DND-41 (cell line): ENCODE data around the gene VWCE.

Experiments used
- CTCF ChIP-seq: IDR thresholded peaks from 2 replicates; pipeline ENCODE4 v1.5.1; 2012; ENCODE audit warnings: borderline replicate concordance, low read length, moderate library complexity, mild to moderate bottlenecking; ENCODE audit not compliant: poor library complexity, severe bottlenecking; ENCODE audit errors: extremely low read depth
- EZH2 ChIP-seq: IDR thresholded peaks from 3 replicates; pipeline ENCODE4 v1.6.1; 2012; ENCODE audit warnings: borderline replicate concordance, low read depth, mild to moderate bottlenecking, moderate library complexity, low read length, inconsistent platforms; ENCODE audit not compliant: severe bottlenecking

GRCh38 chr11:61334434-61335354 is 39.6 kb upstream of the VWCE start:
- no peak for TF ChIP-seq EZH2
- no peak for TF ChIP-seq CTCF
